DOHH2 (cell line): ENCODE data around the gene CATSPER1.

Experiments
- H3F3A ChIP-seq: fragments of 200-600 bp; sonication (generic), shearing (Covaris generic); 2 replicates; pipeline ENCODE4 v1.6.0; 2016; ENCODE audit warnings: antibody characterized with exemption, mild to moderate bottlenecking; ENCODE audit not compliant: control insufficient read depth, insufficient read depth
- H3K27ac ChIP-seq: fragments of 200-600 bp; sonication (generic); 2 replicates; pipeline ENCODE4 v1.5.1; 2014; ENCODE audit warnings: low read depth, mild to moderate bottlenecking, low read length, moderate library complexity
- H3K27me3 ChIP-seq: fragments of 200-600 bp; sonication (generic); 2 replicates; pipeline ENCODE4 v1.6.1; 2014; ENCODE audit warnings: mild to moderate bottlenecking, low read length, mixed read lengths; ENCODE audit not compliant: control insufficient read depth
- H3K36me3 ChIP-seq: fragments of 200-600 bp; sonication (generic); 2 replicates; pipeline ENCODE4 v1.6.1; 2014; ENCODE audit warnings: mild to moderate bottlenecking, low read length, moderate library complexity, mixed read lengths; ENCODE audit not compliant: control insufficient read depth
- H3K4me1 ChIP-seq: fragments of 200-600 bp; sonication (generic); 2 replicates; pipeline ENCODE4 v1.6.1; 2014; ENCODE audit warnings: mild to moderate bottlenecking, low read length, mixed read lengths; ENCODE audit not compliant: control insufficient read depth
- H3K4me2 ChIP-seq: fragments of 200-600 bp; sonication (generic); 2 replicates; pipeline ENCODE4 v1.6.0; 2014; ENCODE audit warnings: mild to moderate bottlenecking, low read length, moderate library complexity
- H3K4me3 ChIP-seq: fragments of 200-600 bp; sonication (generic); 2 replicates; pipeline ENCODE4 v1.5.1; 2014; ENCODE audit warnings: mild to moderate bottlenecking, low read length, mixed read lengths
- H3K79me2 ChIP-seq: fragments of 200-600 bp; sonication (generic); 2 replicates; pipeline ENCODE4 v1.6.1; 2014; ENCODE audit warnings: mild to moderate bottlenecking, low read length, mixed read lengths; ENCODE audit not compliant: control insufficient read depth
- H3K9me2 ChIP-seq: fragments of 200-600 bp; sonication (generic); replicated peaks from 2 replicates; pipeline ENCODE4 v1.6.1; 2014; ENCODE audit warnings: mild to moderate bottlenecking, low read length, mixed read lengths; ENCODE audit not compliant: control insufficient read depth
- H3K9me3 ChIP-seq: fragments of 200-600 bp; sonication (generic); 2 replicates; pipeline ENCODE4 v1.6.1; 2014; ENCODE audit warnings: antibody characterized with exemption, low read length, mixed read lengths; ENCODE audit not compliant: control insufficient read depth, insufficient read depth
- H4K20me1 ChIP-seq: fragments of 200-600 bp; sonication (generic); 2 replicates; pipeline ENCODE4 v1.6.0; 2014; ENCODE audit warnings: low read depth, mild to moderate bottlenecking, antibody characterized with exemption, low read length, moderate library complexity; ENCODE audit not compliant: control insufficient read depth, insufficient read depth
- CTCF ChIP-seq: fragments of 200-600 bp; sonication (generic); IDR thresholded peaks from one replicate; pipeline ENCODE4 v1.5.1; 2014; ENCODE audit warnings: antibody characterized with exemption, mild to moderate bottlenecking, low read depth, low read length; ENCODE audit not compliant: poor library complexity, severe bottlenecking
- EZH2phosphoT487 ChIP-seq: fragments of 200-600 bp; sonication (generic); IDR thresholded peaks from 2 replicates; pipeline ENCODE4 v1.6.1; 2017; ENCODE audit warnings: borderline replicate concordance, mild to moderate bottlenecking, antibody characterized with exemption, low read length, moderate library complexity, mixed read lengths

CATSPER1 gene

GRCh38 chr11:65987336-65987735, 38.9 kb downstream of the CATSPER1 start:
- H3K4me2 ChIP-seq: no peak overlapping the region
- peaks cover 17% of the 10 kb centered on the region for H3K36me3 ChIP-seq
- peaks cover 9% of the 10 kb centered on the region; the same call in 1 of the 2 replicates for H3F3A ChIP-seq
- H4K20me1 ChIP-seq: no peaks in the 10 kb centered on the region
- no peak overlapping the region for H3K4me3 ChIP-seq
- H3K27me3 ChIP-seq: no peaks in the 10 kb centered on the region
- H3K4me1 ChIP-seq: 0 out of 2 replicates have a peak, but pooled peaks cover 2% of the 10 kb centered on the region
- H3K9me3 ChIP-seq: no peaks in the 10 kb centered on the region
- no peak for TF ChIP-seq CTCF
- TF ChIP-seq EZH2phosphoT487: no peak
- no peaks in the 10 kb centered on the region for H3K9me2 ChIP-seq
- no peak overlapping the region for H3K27ac ChIP-seq
- H3K79me2 ChIP-seq: no peaks in the 10 kb centered on the region

DNA sequence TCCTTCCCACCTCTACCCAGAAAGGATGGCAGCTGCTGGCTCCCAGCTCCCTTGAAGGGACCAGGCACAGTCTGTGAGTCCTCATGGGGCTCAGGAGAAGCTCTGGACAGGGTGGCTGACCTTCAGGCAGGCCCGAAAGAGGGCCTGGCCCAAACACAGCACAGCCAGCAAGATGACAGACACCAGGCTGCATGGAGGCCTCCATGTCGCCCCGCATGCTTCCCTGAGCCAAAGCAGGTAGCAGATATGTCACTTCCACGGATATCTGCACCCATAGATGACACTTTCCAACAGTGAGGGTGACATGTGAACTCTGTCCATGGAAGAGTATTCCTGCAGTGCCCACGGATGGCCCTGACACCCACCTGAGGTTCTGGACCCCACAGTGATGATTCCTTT, 42.7 kb downstream of the CATSPER1 start:
- no peaks in the 10 kb centered on the region for H3K9me2 ChIP-seq
- no peaks in the 10 kb centered on the region for H3K9me3 ChIP-seq
- no peaks in the 10 kb centered on the region for H4K20me1 ChIP-seq
- peaks cover 10% of the 10 kb centered on the region; the same call in 1 of the 2 replicates for H3K36me3 ChIP-seq
- H3K79me2 ChIP-seq: no peaks in the 10 kb centered on the region
- H3F3A ChIP-seq: 0 out of 2 replicates have a peak, but pooled peaks cover 2% of the 10 kb centered on the region
- H3K27me3 ChIP-seq: no peaks in the 10 kb centered on the region
- no peak overlapping the region for H3K4me3 ChIP-seq
- no peaks in the 10 kb centered on the region for H3K4me1 ChIP-seq
- TF ChIP-seq EZH2phosphoT487 (no peak), CTCF (no peak)
- no peak overlapping the region for H3K4me2 ChIP-seq
- H3K27ac ChIP-seq: no peak overlapping the region

DNA sequence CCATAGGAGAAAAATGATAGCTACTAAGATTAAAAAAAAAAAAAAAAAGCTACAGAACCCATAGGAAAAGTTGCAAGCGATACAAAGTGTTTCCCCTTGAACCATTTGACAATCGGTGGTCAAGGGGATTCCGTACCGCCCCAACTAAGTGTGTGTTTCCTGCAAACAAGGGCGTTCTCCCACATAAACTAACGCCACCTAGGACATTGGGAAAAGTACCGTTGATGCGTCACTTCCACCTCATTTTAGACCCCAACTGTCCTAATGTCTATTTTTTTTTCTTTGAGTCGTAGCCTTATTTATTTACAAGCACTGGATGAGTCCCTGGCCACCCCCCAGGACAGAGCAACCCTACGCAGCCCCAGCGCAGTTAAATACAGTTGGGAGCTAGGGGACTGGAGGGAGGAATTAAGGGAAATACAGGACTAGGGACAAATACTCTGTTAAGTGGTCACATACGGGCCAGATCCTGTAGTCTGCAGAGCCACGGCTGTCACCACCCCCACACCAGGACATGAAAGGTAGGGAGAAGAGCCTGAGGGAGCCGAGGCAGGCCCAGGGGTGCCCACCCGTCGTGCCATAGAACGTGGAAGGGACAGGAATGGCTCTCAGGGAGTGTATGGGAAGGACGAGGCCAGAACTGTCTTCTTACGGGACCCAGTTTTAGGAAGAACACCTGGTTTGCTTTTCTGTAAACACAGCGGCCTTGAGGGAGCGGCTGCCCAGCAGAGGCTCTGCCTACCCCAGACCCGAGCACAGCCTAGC, 43.3 kb downstream of the CATSPER1 start:
- H3K4me1 ChIP-seq: no peaks in the 10 kb centered on the region
- H3K27me3 ChIP-seq: no peaks in the 10 kb centered on the region
- H3K4me3 ChIP-seq: no peak overlapping the region
- no peaks in the 10 kb centered on the region for H3K9me2 ChIP-seq
- TF ChIP-seq EZH2phosphoT487: no peak
- TF ChIP-seq CTCF: no peak
- 0 out of 2 replicates have a peak, but pooled peaks cover 2% of the 10 kb centered on the region for H3F3A ChIP-seq
- H3K79me2 ChIP-seq: no peaks in the 10 kb centered on the region
- peaks cover 12% of the 10 kb centered on the region; the same call in 1 of the 2 replicates for H3K36me3 ChIP-seq
- H3K4me2 ChIP-seq: no peak overlapping the region
- H3K9me3 ChIP-seq: no peaks in the 10 kb centered on the region
- H4K20me1 ChIP-seq: no peaks in the 10 kb centered on the region
- no peak overlapping the region for H3K27ac ChIP-seq
